ENCODE results near the gene FOXN3.

Gene FOXN3

GRCh38 chr14:89129570-89129969 lies 287.5 kb downstream of the FOXN3 start:
- no peaks in the 10 kb centered on the region for H3K27me3 ChIP-seq (ENCODE audit: insufficient read depth, poor library complexity, severe bottlenecking)
- no peak for DNase-seq (ENCODE audit: low read depth in 1 of 2, low spot score in 1 of 2)
- TF ChIP-seq POLR2AphosphoS5 (IDR thresholded peaks at IDR 0.05; ENCODE audit: low read depth) = no peak
- TF ChIP-seq REST (IDR thresholded peaks at IDR 0.05; ENCODE audit: insufficient replicate concordance, low read depth) = no peak
- TF ChIP-seq CTCF (IDR thresholded peaks at IDR 0.05; ENCODE audit: insufficient read depth, low read length) = no peak
- no peak overlapping the region for H3K27ac ChIP-seq (replicated peaks)
- no peak overlapping the region for H3K4me3 ChIP-seq (replicated peaks; ENCODE audit: insufficient read depth, low read length)

DNA sequence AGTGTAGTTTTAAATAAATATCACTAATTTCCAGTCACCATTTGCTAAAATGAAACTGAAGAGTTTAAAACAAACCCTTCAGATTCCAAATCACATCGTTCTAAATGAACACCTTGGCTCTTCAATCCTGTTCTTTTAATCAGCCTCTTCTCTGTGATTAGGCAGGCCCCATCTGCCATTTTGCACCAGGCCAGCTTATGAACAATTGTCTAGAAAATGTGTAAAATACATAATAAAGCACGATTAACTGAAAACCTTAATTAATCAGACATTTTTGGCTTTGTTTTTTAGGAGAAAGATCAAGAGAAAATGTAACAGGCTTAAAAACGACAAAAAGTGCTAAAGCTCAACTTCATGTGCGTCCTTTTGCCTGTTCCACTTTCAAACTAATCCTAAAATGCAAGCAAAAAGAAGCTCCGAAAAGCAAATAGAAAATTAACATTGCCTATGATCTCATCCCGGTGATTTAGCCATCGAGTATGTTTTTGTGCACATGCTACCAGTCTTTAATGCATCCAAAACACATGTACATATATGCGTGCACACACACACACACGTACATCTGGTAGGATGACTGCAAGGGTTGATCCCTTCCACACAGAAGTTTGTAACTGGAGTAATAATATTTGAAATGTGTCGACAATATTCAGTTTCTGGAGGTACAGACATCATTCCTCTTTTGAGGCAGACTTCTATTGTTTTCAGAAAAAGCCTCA lies 288.6 kb downstream of the FOXN3 start:
- Histone ChIP-seq H3K4me3 (replicated peaks; ENCODE audit: insufficient read depth, low read length) (no peak overlapping the region), H3K27ac (replicated peaks) (no peak overlapping the region), H3K27me3 (ENCODE audit: insufficient read depth, poor library complexity, severe bottlenecking) (no peaks in the 10 kb centered on the region)
- no peak for TF ChIP-seq POLR2AphosphoS5 (IDR thresholded peaks at IDR 0.05; ENCODE audit: low read depth)
- no peak for TF ChIP-seq CTCF (IDR thresholded peaks at IDR 0.05; ENCODE audit: insufficient read depth, low read length)
- no peak for TF ChIP-seq GABPA (IDR thresholded peaks at IDR 0.05; ENCODE audit: low read depth)
- no peak for TF ChIP-seq REST (IDR thresholded peaks at IDR 0.05; ENCODE audit: insufficient replicate concordance, low read depth)
- no peak for TF ChIP-seq SPI1 (IDR thresholded peaks at IDR 0.05; ENCODE audit: borderline replicate concordance, low read depth)
- no peak for DNase-seq (ENCODE audit: low read depth in 1 of 2, low spot score in 1 of 2)

GRCh38 chr14:89126461-89126860 lies 290.6 kb downstream of the FOXN3 start:
- TF ChIP-seq REST (IDR thresholded peaks at IDR 0.05; ENCODE audit: insufficient replicate concordance, low read depth) = no peak
- TF ChIP-seq SPI1 (IDR thresholded peaks at IDR 0.05; ENCODE audit: borderline replicate concordance, low read depth) = no peak
- no peak for TF ChIP-seq POLR2AphosphoS5 (IDR thresholded peaks at IDR 0.05; ENCODE audit: low read depth)
- TF ChIP-seq GABPA (IDR thresholded peaks at IDR 0.05; ENCODE audit: low read depth) = no peak
- TF ChIP-seq CTCF (IDR thresholded peaks at IDR 0.05; ENCODE audit: insufficient read depth, low read length) = no peak
- no peak overlapping the region for H3K4me3 ChIP-seq (replicated peaks; ENCODE audit: insufficient read depth, low read length)
- DNase-seq (ENCODE audit: low read depth in 1 of 2, low spot score in 1 of 2) = no peak
- no peak overlapping the region for H3K27ac ChIP-seq (replicated peaks)
- H3K27me3 ChIP-seq (ENCODE audit: insufficient read depth, poor library complexity, severe bottlenecking) = no peaks in the 10 kb centered on the region

Data from HL-60 (cell line).